COLO829 (cell line): Measurements from ENCODE around the gene MRTFA.
"Not testable (repeated sequence)": the region's sequence is repeated elsewhere in the genome, so short reads cannot be mapped to it uniquely, and the experiment has no call there.

Source experiments
- DNase-seq: peaks from one replicate; pipeline ENCODE4 v3.0.0; 2012; ENCODE audit warnings: low spot score

The MRTFA gene

DNA sequence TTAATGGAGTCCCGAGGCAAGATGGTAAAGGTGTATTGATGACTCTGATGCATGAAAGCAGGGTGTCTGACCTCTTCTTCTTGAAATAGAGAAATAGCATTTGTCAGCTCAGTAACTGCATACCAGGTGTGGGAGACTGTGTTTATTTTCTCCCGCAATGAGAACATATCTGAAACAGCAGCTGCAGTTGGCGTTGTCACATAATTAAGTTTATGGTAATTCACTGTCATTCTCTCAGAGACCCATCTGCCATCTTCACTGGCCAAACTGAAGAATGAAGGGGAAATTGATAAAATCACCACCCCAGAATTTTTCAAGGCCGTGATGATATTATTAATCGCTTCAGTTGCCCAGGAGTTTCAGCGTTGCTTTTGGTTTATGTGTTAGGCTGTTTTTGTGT lies 22.6 kb upstream of the MRTFA start:
- no peak for DNase-seq

- DNase-seq: not testable (repeated sequence)
Measured at GRCh38 chr22:40656651-40657050, 20.1 kb upstream of the MRTFA start.

GRCh38 chr22:40655941-40656340 lies 19.4 kb upstream of the MRTFA start:
- DNase-seq: not testable (repeated sequence)

DNA sequence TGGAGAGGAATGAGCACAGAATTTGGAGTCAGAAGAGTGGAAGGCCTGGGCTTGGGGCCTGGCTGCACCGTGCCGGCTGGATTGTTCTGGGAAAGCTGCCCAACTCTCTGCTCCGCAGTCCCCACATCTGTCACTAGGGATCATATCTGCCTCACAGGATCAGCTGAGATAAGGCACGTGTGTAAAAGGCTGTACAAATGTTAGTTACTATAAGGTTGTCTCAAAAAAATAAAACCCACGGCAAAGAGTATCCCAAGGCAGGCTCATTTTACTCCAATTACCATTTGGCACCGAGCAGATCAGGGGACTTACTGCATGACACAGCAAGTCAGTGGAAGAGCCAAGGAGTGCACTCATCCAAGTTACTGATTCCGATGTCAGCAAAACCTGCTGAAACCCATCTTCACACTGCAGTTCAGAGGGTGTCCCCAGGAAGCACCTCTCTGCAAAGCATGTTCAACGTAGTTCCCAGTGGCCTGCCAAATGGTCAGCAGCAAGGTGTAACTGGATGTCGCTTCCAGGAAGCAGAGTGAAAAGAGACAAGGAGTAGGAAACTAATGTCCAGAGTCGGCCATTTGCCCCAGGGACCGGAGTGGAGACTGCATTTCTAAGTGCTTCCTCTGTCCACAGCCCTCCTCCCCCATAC lies 18.1 kb upstream of the MRTFA start:
- peak; percentile 74 for DNase-seq

DNA sequence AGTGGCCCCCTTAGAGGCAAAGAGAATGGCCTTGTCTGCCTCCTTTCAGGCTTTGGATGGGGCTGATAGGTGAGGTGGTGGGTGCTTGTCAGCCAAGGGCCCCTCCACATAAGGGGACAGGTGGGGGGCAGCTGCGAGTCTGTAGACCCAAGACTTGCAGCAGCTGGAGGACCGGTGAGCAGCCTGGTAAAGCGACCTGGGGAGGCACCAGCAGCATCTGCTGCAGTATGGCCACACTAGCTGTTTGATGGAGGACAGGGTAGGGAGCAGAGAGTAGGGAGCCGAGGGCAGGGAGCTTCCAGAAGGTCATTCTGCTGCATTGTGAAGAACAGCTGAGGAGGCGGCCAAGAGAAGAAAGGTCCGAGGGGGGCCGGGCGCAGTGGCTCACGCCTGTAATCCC lies 16.8 kb upstream of the MRTFA start:
- DNase-seq: no peak

DNA sequence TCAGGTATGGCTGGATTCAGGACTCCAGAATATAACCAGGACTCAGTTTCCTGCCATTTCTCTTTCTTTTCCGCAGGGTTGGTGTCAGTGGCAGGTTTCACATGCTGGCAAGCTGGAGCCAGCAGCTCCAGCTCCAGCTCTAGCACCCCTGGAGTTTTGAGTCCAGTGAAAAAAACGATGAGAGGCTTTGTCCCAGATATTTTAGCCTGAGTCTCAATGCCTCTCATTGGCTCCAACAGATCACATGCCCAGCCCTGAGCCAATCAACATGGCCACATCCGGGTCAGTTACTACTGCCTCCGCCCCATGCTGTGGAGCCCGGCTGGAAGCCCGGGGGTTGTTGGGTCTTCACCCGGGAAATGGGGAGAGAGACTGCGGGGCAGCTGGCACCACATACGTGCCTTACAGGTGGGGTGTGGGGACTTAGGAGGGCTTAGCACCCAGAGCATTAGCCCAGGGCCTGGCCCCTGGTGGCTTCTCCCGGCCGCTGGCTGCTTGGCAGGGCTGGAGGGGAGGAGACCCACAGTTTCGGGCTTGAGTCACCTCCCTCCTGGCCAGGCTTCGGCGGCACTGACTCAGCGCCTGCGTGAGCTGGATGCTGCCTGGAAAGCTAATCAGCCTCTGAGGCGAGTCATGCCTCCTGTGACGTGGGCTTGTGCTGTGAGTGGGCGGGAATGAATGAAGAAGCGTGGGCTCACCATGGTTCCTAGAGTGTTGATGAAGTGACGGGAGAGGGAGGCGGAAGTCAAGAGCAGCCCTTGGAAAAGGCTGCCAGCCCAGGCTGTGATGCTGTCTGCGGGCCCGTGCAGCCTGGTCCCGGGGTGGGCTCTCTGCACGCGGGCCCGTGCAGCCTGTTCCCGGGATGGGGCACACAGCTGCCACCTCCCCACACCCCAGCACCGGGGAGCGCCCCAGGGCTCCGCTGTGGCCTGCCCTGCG lies 15.3 kb upstream of the MRTFA start:
- DNase-seq: peak; percentile 99

DNA sequence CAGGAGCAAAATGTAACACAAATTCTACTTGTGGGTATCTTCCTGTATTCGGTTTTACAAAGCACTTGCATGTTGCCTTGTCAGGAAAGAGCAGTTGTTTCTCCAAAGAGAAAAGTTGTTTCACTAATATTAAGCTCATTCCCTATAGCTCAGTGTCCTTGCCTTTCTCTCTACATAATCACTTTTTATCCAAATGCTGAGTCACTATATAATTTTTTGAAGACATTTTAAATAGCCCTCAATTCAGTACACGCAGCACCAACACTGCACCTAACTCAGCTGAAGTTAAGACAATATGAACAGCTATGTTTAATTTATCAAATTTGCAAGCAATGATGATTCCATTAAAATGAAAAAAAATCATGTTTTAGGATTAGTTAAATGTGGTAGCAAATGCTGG lies 14.5 kb upstream of the MRTFA start:
- DNase-seq: no peak

DNA sequence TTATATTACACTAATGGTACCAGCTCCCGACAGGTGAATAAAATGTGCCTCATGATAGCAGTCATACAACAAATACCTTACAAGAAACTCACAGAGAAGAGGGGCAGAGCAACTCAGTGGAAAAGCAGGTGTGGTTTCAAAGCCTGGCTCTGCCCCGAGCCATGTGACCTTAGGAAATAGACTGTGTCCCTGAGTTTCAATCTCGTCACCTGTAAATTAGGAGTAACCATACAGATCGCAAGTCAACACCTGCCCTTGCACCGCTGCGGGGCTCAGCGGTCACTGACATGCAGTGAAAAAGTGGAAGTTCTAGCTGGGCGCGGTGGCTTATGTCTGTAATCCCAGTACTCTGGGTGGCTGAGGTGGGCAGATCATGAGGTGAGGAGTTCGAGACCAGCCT lies 11.9 kb upstream of the MRTFA start:
- DNase-seq: no peak

DNA sequence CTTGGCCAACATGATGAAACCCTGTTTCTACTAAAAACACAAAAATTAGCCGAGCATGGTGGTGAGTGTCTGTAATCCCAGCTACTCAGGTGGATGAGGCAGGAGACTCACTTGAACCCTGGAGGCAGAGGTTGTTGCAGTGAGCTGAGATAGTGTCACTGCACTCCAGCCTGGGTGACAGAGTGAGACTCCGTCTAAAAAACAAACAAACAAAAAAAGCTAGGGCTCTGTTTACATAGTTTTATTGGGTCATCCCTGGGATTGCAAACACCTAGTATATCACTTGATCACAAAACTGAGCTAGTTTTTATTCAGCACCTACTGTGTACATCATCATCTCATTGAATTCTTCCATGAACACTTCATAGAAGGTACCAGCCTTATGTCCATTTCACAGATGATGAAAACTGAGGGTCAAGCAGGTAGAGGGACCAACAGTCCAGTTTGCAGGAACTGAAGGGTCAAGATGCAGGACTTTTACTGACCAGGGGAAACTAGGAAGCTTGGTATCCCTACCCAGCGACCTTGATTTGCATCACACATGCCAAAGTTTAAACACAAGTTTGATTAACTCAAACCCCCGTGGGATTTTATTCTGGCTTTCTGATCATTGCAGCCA lies 9.2 kb upstream of the MRTFA start:
- DNase-seq: no peak

DNA sequence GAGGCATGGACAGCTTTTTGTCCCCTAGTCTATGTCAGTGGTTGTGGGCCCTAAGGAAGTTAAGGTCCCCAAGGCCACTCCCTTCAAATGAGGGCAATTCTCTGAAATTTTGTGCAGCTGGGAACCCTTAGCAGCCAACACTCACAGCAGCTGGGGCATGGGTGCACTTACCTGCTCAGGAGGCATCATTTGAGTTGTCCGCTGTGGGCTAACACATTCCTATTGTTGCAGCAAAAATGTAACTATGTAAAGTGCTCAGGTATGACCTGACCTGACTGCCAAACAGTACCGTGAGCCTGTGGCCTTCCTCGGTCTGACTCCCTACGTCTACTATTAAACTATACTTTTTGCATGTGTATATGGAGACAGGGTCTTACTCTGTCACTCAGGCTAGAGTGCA lies 5.8 kb upstream of the MRTFA start:
- no peak for DNase-seq

DNA sequence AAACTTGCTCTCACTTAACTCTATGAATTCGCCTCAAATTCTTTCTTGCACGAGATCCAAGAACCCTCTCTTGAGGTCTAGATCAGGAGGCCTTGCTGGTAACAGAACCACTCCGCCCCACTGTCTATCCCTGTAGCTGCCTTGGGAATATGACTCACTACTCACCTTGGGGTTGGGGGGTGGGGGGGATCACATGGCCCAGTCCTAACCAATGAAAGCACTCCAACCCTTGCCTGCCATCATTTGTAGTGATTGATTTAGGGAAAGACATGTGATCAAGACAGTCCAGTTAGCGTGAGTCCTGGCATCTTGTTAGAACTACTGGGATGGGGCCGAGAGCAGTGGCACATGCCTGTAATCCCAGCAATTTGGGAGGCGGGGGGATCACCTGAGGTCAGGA lies 4.8 kb upstream of the MRTFA start:
- DNase-seq: no peak

- no peak for DNase-seq
Measured at GRCh38 chr22:40638261-40638660, 1.7 kb upstream of the MRTFA start.

DNA sequence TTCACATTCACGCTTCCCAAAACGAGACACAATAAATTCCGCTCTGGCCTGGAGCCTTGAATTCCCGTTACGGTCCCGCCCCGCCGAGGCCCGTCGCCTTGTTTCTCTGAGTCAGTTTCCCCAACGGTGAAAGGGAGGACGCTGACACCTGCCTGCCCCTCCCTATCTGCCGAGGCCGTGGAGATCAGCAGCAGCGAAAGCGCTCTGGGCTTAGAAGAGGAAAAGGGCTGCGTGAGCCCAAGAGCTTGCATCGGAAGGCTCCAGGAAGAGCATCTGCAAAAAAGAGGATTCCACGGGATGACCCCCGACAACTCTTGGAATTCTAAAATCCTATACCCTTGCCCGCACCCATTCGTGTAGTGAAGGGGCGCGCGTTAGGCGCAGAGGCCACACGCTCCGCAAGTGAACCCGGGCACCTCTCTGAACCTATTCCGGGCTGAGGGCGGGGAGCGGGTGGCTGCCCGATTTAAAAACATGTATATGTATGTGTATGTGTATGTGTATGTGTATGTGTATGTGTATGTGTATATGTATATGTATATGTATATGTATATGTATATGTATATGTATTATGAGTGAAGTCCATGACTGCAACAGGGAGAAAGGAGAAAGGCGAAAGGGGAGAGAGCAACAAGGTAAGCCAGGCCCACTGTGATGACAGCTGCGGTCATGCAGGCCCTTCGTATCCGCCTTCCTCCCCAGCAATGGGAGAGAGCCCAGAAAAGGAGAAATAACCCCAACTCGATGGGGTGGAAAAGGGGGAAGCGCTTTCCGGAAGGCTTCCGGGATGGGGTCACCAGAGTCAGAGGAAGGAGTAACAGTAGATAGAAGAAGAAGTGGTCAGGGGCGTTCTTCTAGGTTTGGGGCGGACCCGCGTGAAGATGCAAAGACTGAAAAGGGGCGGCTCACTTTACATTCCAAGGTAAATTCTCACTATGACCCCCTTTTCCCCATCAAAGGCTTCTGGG lies 948 bp upstream of the MRTFA start:
- DNase-seq: no peak

DNA sequence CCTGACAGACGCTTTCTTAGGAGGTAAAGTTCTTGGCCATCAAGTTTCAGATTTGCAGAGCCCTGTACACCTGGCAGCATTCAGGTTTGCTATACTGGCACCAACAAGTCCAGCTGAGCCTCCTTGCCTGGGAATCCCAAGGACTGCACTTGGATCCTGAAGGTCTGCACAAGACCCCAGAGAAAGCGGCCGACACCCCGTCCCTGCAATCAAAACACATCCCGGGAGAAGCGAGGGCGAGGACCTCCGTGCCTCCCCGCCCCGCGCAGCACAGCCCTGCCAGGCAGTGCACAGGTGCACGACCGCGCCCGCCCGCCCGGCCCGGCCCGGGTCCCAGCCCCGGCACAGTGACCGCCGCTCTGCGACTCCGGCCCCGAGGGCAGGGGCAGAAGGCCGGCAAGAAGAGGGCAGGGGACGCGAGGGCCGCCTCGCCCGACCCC lies 559 bp downstream of the MRTFA start:
- no peak for DNase-seq

- no peak for DNase-seq
Measured at GRCh38 chr22:40635043-40635939, 1.2 kb downstream of the MRTFA start.

DNA sequence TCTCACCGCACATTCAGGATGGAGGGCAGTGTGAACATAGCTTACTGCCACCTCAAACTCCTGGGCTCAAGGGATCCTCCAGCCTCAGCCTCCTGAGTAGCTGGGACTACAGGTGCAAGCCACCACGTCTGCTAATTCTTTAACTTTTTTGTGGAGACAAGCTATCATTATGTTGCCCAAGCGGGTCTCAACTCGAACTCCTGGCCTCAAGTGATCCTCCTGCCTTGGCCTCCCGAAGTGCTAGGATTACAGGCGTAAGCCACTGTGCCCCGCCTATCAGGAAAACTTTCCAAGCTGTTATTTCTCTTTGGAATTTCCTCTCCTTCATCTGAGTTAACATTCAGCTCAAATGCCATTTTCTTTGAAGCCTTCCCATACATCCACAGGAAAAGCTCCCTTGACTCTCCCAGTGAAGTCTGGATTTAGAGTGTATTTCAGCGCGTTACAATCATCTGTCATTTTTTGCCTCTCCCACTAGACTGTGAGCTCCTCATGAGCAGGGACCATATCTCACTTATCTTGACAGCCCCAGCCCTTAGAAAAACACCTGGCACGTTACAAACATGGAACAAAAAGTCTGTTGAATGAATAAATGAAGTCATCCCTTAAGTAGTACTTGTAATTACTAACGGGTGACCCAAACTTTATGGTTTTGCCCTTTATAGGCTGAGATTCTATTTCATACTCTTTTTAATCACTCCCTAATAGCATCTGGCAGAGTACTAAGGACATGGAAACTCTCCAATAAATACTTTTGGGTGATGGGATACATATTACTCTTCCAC lies 2.2 kb downstream of the MRTFA start:
- no peak for DNase-seq

DNA sequence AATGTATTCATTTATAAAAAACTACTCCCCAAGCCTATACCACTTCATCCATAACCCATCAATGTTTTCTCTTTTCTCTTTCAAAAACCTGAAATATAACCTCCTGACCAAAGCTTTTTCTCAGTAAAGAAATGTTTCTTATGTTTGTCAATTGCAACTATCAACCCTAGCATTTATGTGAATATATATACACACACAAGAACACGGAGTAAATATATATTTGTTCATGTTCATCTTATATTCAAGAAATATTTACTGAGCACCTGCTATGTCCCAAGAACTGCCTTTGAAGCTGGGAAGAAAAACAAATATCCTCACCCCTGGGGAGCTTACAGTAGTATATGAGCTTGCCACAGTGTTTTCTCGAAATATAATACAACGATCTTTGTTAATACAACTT lies 3.5 kb downstream of the MRTFA start:
- no peak for DNase-seq

DNA sequence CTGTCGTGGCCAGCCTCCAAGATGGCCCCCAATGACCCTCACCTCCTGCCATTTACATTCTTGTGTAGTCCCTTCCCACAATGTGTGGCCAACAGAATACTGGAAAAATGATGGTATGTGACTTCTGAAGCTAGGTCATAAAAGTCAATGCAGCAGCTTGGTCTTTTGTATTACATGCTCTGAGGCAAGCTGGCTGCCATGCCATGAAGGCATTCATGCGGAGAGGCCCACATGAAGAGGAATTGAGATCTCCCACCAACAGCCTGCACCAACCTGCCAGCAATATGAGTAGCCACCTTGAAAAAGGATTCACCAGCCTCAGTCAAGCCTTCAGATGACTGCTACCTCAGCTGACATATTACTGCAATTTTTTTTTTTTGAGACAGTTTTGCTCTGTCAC lies 4.6 kb downstream of the MRTFA start:
- DNase-seq: no peak

DNA sequence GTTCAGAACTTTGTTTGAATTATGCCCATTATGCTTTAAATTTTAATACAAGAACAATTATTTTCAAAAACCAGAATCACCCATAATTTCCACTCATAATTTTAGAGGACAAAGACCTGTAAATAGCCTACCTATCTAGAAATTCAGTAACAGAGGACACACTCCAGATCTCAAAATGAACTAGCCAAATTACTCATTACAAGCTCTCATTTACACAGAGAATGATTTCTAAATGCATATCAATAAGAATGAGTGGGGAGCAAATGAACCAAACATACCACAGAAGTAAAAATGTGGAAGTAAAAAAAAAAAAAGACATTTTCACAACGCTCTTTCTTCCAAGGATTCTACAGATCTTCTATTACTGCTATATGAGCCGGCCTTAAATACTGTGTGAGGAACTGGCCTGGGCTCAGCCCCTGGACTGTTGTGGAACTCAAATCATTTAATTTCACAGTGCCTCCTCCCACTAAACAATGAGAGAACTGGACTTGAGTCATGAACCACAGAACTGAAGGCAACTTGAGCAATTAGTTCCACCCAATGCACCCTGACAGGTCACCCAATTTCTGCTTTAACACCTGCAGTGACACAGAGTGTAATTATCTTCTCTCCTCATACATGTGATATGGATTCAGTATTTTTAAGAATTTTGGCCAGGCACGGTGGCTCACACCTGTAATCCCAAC lies 8.0 kb downstream of the MRTFA start:
- DNase-seq: no peak
